ENCODE data around the gene TAX1BP1. TPM values are rescaled to one million over a fixed set of nuclear protein-coding genes. Genes with fewer than 3 reads are reported as not detected.

The TAX1BP1 gene
- total RNA-seq, 1 experiment from 2014 or later, result 58.5 TPM

DNA sequence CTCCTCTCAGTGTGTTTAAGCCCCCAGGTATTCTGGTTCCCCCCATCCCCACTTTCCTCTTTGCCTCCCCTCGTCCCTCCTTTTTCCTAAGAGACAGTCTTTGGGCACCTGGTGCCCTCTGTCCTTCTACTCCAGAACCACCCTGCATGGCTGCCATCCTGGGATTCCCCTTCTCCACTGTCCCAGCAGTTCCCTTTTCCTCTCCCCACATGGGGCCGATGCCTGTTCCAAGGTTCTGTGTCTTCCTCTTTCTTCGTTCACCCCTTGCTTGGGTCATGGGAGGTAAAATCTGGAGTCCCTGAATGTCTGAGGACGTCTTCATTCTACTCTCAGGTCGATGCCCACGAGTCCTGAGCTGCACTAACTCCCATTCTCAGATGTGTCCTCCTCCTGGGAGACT is 120.8 kb downstream of the TAX1BP1 start:
- Histone ChIP-seq H3K27me3 (ENCODE audit: low read length) (no peaks in the 10 kb centered on the region), H3K27ac (ENCODE audit: low read length) (no peak overlapping the region), H3K4me3 (ENCODE audit: low read length) (no peak overlapping the region), H3K36me3 (ENCODE audit: low read depth, low read length) (no peaks in the 10 kb centered on the region), H3K4me1 (ENCODE audit: insufficient read depth, low read length) (no peaks in the 10 kb centered on the region), H3K79me2 (ENCODE audit: low read length) (no peaks in the 10 kb centered on the region), H4K20me1 (ENCODE audit: low read length) (no peaks in the 10 kb centered on the region), H3K9ac (ENCODE audit: low read length) (no peak overlapping the region), H3K9me2 (replicated peaks; ENCODE audit: low read length) (no peaks in the 10 kb centered on the region), H3K9me3 (ENCODE audit: low read length) (no peaks in the 10 kb centered on the region), H3F3A (ENCODE audit: low read length, unreplicated experiment) (no peaks in the 10 kb centered on the region), H2AFZ (ENCODE audit: low read length) (no peak overlapping the region), H3K4me2 (ENCODE audit: low read length) (no peak overlapping the region)
- intact Hi-C loops (cut with micrococcal nuclease), result no loop called here
- BruUV-seq (replicated peaks), result no TSS peak
- ChIA-PET POLR2A (ENCODE audit: unreplicated experiment) (no interaction called here), CTCF (no interaction called here)
- TF ChIP-seq EZH2phosphoT487 (IDR thresholded peaks at IDR 0.05; ENCODE audit: borderline replicate concordance, low read length), result no peak
- no peak for TF ChIP-seq EZH2 (IDR thresholded peaks at IDR 0.05; ENCODE audit: low read length, unreplicated experiment)
- no peak for TF ChIP-seq CTCF (conservative IDR thresholded peaks at IDR 0.05; ENCODE audit: low read depth, low read length)
- ATAC-seq (no peak), DNase-seq (no peak)

DNA sequence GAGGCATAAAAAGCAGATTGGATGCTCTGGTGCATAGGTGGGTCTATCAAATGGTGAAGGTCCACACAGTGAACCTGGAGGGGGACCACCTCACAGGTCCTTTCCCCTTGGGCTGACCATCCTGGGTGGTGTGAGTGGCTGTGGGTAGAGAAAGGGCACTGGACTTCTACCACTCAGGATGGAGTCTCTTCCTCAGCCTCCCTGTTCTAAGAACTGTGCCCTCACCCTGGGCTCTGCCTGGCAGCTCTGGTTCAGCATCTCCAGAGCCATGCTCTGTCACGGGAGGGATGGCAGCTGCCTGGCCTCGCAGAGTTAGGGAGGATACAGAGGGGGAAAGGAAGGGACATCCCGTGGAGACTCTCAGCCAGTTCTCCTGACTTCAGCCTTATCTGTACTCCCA is 121.8 kb downstream of the TAX1BP1 start:
- no peaks in the 10 kb centered on the region for H3K9me3 ChIP-seq (ENCODE audit: low read length)
- H3K9me2 ChIP-seq (replicated peaks; ENCODE audit: low read length), result no peaks in the 10 kb centered on the region
- intact Hi-C loops (cut with micrococcal nuclease), result no loop called here
- no peaks in the 10 kb centered on the region for H3F3A ChIP-seq (ENCODE audit: low read length, unreplicated experiment)
- no peaks in the 10 kb centered on the region for H3K36me3 ChIP-seq (ENCODE audit: low read depth, low read length)
- no peaks in the 10 kb centered on the region for H4K20me1 ChIP-seq (ENCODE audit: low read length)
- BruUV-seq (replicated peaks), result no TSS peak
- H3K4me3 ChIP-seq (ENCODE audit: low read length), result no peak overlapping the region
- ATAC-seq (no peak), DNase-seq (no peak)
- H3K27me3 ChIP-seq (ENCODE audit: low read length), result no peaks in the 10 kb centered on the region
- POLR2A ChIA-PET (ENCODE audit: unreplicated experiment), result no interaction called here
- no peak overlapping the region for H2AFZ ChIP-seq (ENCODE audit: low read length)
- no peak overlapping the region for H3K27ac ChIP-seq (ENCODE audit: low read length)
- no peak overlapping the region for H3K9ac ChIP-seq (ENCODE audit: low read length)
- TF ChIP-seq CTCF (conservative IDR thresholded peaks at IDR 0.05; ENCODE audit: low read depth, low read length), result no peak
- TF ChIP-seq EZH2phosphoT487 (IDR thresholded peaks at IDR 0.05; ENCODE audit: borderline replicate concordance, low read length), result no peak
- TF ChIP-seq EZH2 (IDR thresholded peaks at IDR 0.05; ENCODE audit: low read length, unreplicated experiment), result no peak
- no peak overlapping the region for H3K4me2 ChIP-seq (ENCODE audit: low read length)
- H3K4me1 ChIP-seq (ENCODE audit: insufficient read depth, low read length), result no peaks in the 10 kb centered on the region
- no peaks in the 10 kb centered on the region for H3K79me2 ChIP-seq (ENCODE audit: low read length)
- CTCF ChIA-PET, result no interaction called here

- H4K20me1 ChIP-seq (ENCODE audit: low read length), result no peaks in the 10 kb centered on the region
- H3K4me3 ChIP-seq (ENCODE audit: low read length), result no peak overlapping the region
- H3K9ac ChIP-seq (ENCODE audit: low read length), result no peak overlapping the region
- BruUV-seq (replicated peaks), result no TSS peak
- H3K9me2 ChIP-seq (replicated peaks; ENCODE audit: low read length), result no peaks in the 10 kb centered on the region
- no peaks in the 10 kb centered on the region for H3K79me2 ChIP-seq (ENCODE audit: low read length)
- no peak overlapping the region for H3K4me2 ChIP-seq (ENCODE audit: low read length)
- H3K36me3 ChIP-seq (ENCODE audit: low read depth, low read length), result no peaks in the 10 kb centered on the region
- no peak overlapping the region for H2AFZ ChIP-seq (ENCODE audit: low read length)
- ATAC-seq (no peak), DNase-seq (no peak)
- ChIA-PET CTCF (no interaction called here), POLR2A (ENCODE audit: unreplicated experiment) (no interaction called here)
- no peak for TF ChIP-seq EZH2 (IDR thresholded peaks at IDR 0.05; ENCODE audit: low read length, unreplicated experiment)
- TF ChIP-seq EZH2phosphoT487 (IDR thresholded peaks at IDR 0.05; ENCODE audit: borderline replicate concordance, low read length), result no peak
- no peak for TF ChIP-seq CTCF (conservative IDR thresholded peaks at IDR 0.05; ENCODE audit: low read depth, low read length)
- intact Hi-C loops (cut with micrococcal nuclease), result no loop called here
- H3K9me3 ChIP-seq (ENCODE audit: low read length), result no peaks in the 10 kb centered on the region
- no peaks in the 10 kb centered on the region for H3K27me3 ChIP-seq (ENCODE audit: low read length)
- no peak overlapping the region for H3K27ac ChIP-seq (ENCODE audit: low read length)
- no peaks in the 10 kb centered on the region for H3K4me1 ChIP-seq (ENCODE audit: insufficient read depth, low read length)
- no peaks in the 10 kb centered on the region for H3F3A ChIP-seq (ENCODE audit: low read length, unreplicated experiment)
Observed at GRCh38 chr7:27863880-27864279, 123.9 kb downstream of the TAX1BP1 start.

Data from PC-3 (cell line).